ENCODE data around the gene CDK14. TPM values are rescaled to one million over a fixed set of nuclear protein-coding genes. Genes with fewer than 3 reads are reported as not detected.

CDK14 gene
- polyA plus RNA-seq, 10 donors = 19.1 to 25.8 (median 21.8) TPM

- DNase-seq = no peak
Measured at GRCh38 chr7:91249506-91250233, 653.5 kb downstream of the CDK14 start.

GRCh38 chr7:91250706-91251105, 654.6 kb downstream of the CDK14 start:
- DNase-seq = no peak

- DNase-seq = no peak
Measured at GRCh38 chr7:91251877-91252276, 655.8 kb downstream of the CDK14 start.

Other genes with a start within 250 kb of the CDK14 start
- gene GTPBP10, start 249.6 kb upstream of the CDK14 start, polyA plus RNA-seq (ENCODE audit: insufficient read length in 10 of 10) = 10 to 100 TPM; 14.2 to 21.9 (median 18.3) TPM
- gene CLDN12, start 192.9 kb upstream of the CDK14 start, polyA plus RNA-seq (ENCODE audit: insufficient read length in 10 of 10) = 10 to 100 TPM; 14.5 to 30.4 (median 19.6) TPM
- not detected for gene PTTG1IP2, start 126.7 kb upstream of the CDK14 start, polyA plus RNA-seq (ENCODE audit: insufficient read length in 10 of 10)